ENCODE data around the gene TCN2.
"Not testable (repeated sequence)": the region's sequence is repeated elsewhere in the genome, so short reads cannot be mapped to it uniquely, and the experiment has no call there.

Gene TCN2

GRCh38 chr22:30565341-30565740 lies 41.6 kb upstream of the TCN2 start:
- Histone ChIP-seq H3K23ac (ENCODE audit: low read length) (no peak overlapping the region), H3K18ac (ENCODE audit: low read length) (no peak overlapping the region), H2AFZ (ENCODE audit: insufficient read depth, low read length, poor library complexity) (no peak overlapping the region), H3K4me3 (ENCODE audit: low read depth, low read length) (no peak overlapping the region), H3K27ac (ENCODE audit: low read depth, low read length) (no peak overlapping the region), H2BK120ac (ENCODE audit: insufficient read depth, low read length, poor library complexity) (no peak overlapping the region), H3K4me2 (ENCODE audit: low read length) (no peak overlapping the region), H3K79me1 (ENCODE audit: low read length) (no peaks in the 10 kb centered on the region), H3K36me3 (ENCODE audit: control insufficient read depth in 1 of 2, insufficient read depth in 2 of 2, low read length in 2 of 2) (no peaks in the 10 kb centered on the region), H3K27me3 (ENCODE audit: insufficient read depth, low read length) (no peaks in the 10 kb centered on the region), H2BK12ac (ENCODE audit: low read length) (no peak overlapping the region), H3K4ac (ENCODE audit: low read depth, low read length) (no peak overlapping the region), H3K9me3 (ENCODE audit: insufficient read depth, low read depth, low read length) (no peaks in the 10 kb centered on the region), H4K8ac (ENCODE audit: low read depth, low read length) (no peak overlapping the region), H4K91ac (ENCODE audit: low read depth, low read length) (no peak overlapping the region), H2BK5ac (ENCODE audit: low read depth, low read length, poor library complexity) (no peak overlapping the region), H2AK5ac (ENCODE audit: low read length) (no peak overlapping the region), H3K79me2 (ENCODE audit: control insufficient read depth, insufficient read depth, low read length, poor library complexity) (no peaks in the 10 kb centered on the region), H4K12ac (ENCODE audit: low read depth, low read length) (no peak overlapping the region), H3K14ac (ENCODE audit: low read length) (no peak overlapping the region), H3K4me1 (ENCODE audit: control insufficient read depth in 1 of 2, insufficient read depth in 2 of 2, low read length in 2 of 2) (peaks cover 0 to 10% of the 10 kb centered on the region in 2 experiments), H3K9ac (ENCODE audit: low read length) (no peak overlapping the region)
- WGBS (ENCODE audit: extremely low coverage, insufficient coverage, insufficient read length): no CpG with 5 or more reads among the region's 4 CpGs
- no peak for DNase-seq

GRCh38 chr22:30566125-30566524 lies 40.8 kb upstream of the TCN2 start:
- no peak overlapping the region for H3K14ac ChIP-seq (ENCODE audit: low read length)
- H4K8ac ChIP-seq (ENCODE audit: low read depth, low read length): no peak overlapping the region
- H3K4me2 ChIP-seq (ENCODE audit: low read length): no peak overlapping the region
- H2BK5ac ChIP-seq (ENCODE audit: low read depth, low read length, poor library complexity): no peak overlapping the region
- H3K79me2 ChIP-seq (ENCODE audit: control insufficient read depth, insufficient read depth, low read length, poor library complexity): no peaks in the 10 kb centered on the region
- peaks cover 0 to 10% of the 10 kb centered on the region in 2 experiments for H3K4me1 ChIP-seq (ENCODE audit: control insufficient read depth in 1 of 2, insufficient read depth in 2 of 2, low read length in 2 of 2)
- no peak overlapping the region for H2AFZ ChIP-seq (ENCODE audit: insufficient read depth, low read length, poor library complexity)
- H3K9ac ChIP-seq (ENCODE audit: low read length): no peak overlapping the region
- H2BK12ac ChIP-seq (ENCODE audit: low read length): no peak overlapping the region
- H3K79me1 ChIP-seq (ENCODE audit: low read length): no peaks in the 10 kb centered on the region
- H4K91ac ChIP-seq (ENCODE audit: low read depth, low read length): no peak overlapping the region
- H3K36me3 ChIP-seq (ENCODE audit: control insufficient read depth in 1 of 2, insufficient read depth in 2 of 2, low read length in 2 of 2): no peaks in the 10 kb centered on the region
- H2AK5ac ChIP-seq (ENCODE audit: low read length): no peak overlapping the region
- H3K4ac ChIP-seq (ENCODE audit: low read depth, low read length): no peak overlapping the region
- H3K27me3 ChIP-seq (ENCODE audit: insufficient read depth, low read length): no peaks in the 10 kb centered on the region
- H3K4me3 ChIP-seq (ENCODE audit: low read depth, low read length): no peak overlapping the region
- no CpG with 5 or more reads among the region's 7 CpGs for WGBS (ENCODE audit: extremely low coverage, insufficient coverage, insufficient read length)
- H3K27ac ChIP-seq (ENCODE audit: low read depth, low read length): no peak overlapping the region
- DNase-seq: no peak
- no peak overlapping the region for H3K23ac ChIP-seq (ENCODE audit: low read length)
- no peak overlapping the region for H2BK120ac ChIP-seq (ENCODE audit: insufficient read depth, low read length, poor library complexity)
- H3K9me3 ChIP-seq (ENCODE audit: insufficient read depth, low read depth, low read length): no peaks in the 10 kb centered on the region
- H3K18ac ChIP-seq (ENCODE audit: low read length): no peak overlapping the region
- no peak overlapping the region for H4K12ac ChIP-seq (ENCODE audit: low read depth, low read length)

- H3K9me3 ChIP-seq (ENCODE audit: insufficient read depth, low read depth, low read length); H3K14ac ChIP-seq (ENCODE audit: low read length); H4K12ac ChIP-seq (ENCODE audit: low read depth, low read length); H3K4me2 ChIP-seq (ENCODE audit: low read length); H2BK5ac ChIP-seq (ENCODE audit: low read depth, low read length, poor library complexity); DNase-seq; H3K23ac ChIP-seq (ENCODE audit: low read length); H3K4ac ChIP-seq (ENCODE audit: low read depth, low read length); H3K18ac ChIP-seq (ENCODE audit: low read length); H3K36me3 ChIP-seq (ENCODE audit: control insufficient read depth in 1 of 2, insufficient read depth in 2 of 2, low read length in 2 of 2); H2AK5ac ChIP-seq (ENCODE audit: low read length); H4K91ac ChIP-seq (ENCODE audit: low read depth, low read length); H3K79me1 ChIP-seq (ENCODE audit: low read length); H3K27ac ChIP-seq (ENCODE audit: low read depth, low read length); H3K4me3 ChIP-seq (ENCODE audit: low read depth, low read length); H3K27me3 ChIP-seq (ENCODE audit: insufficient read depth, low read length); H3K9ac ChIP-seq (ENCODE audit: low read length); H4K8ac ChIP-seq (ENCODE audit: low read depth, low read length); H3K4me1 ChIP-seq (ENCODE audit: control insufficient read depth in 1 of 2, insufficient read depth in 2 of 2, low read length in 2 of 2); H3K79me2 ChIP-seq (ENCODE audit: control insufficient read depth, insufficient read depth, low read length, poor library complexity); H2AFZ ChIP-seq (ENCODE audit: insufficient read depth, low read length, poor library complexity); H2BK12ac ChIP-seq (ENCODE audit: low read length); H2BK120ac ChIP-seq (ENCODE audit: insufficient read depth, low read length, poor library complexity): not testable (repeated sequence)
- no CpG with 5 or more reads among the region's 6 CpGs for WGBS (ENCODE audit: extremely low coverage, insufficient coverage, insufficient read length)
Measured at GRCh38 chr22:30567277-30567676, 39.7 kb upstream of the TCN2 start.

GRCh38 chr22:30568137-30568805 lies 38.7 kb upstream of the TCN2 start:
- H3K4me1 ChIP-seq (ENCODE audit: control insufficient read depth in 1 of 2, insufficient read depth in 2 of 2, low read length in 2 of 2): no peaks in the 10 kb centered on the region
- H3K27ac ChIP-seq (ENCODE audit: low read depth, low read length): no peak overlapping the region
- H2BK12ac ChIP-seq (ENCODE audit: low read length): no peak overlapping the region
- H2BK120ac ChIP-seq (ENCODE audit: insufficient read depth, low read length, poor library complexity): no peak overlapping the region
- H2AFZ ChIP-seq (ENCODE audit: insufficient read depth, low read length, poor library complexity): no peak overlapping the region
- H3K9me3 ChIP-seq (ENCODE audit: insufficient read depth, low read depth, low read length): no peaks in the 10 kb centered on the region
- H3K36me3 ChIP-seq (ENCODE audit: control insufficient read depth in 1 of 2, insufficient read depth in 2 of 2, low read length in 2 of 2): no peaks in the 10 kb centered on the region
- H3K23ac ChIP-seq (ENCODE audit: low read length): no peak overlapping the region
- H3K27me3 ChIP-seq (ENCODE audit: insufficient read depth, low read length): no peaks in the 10 kb centered on the region
- H3K79me1 ChIP-seq (ENCODE audit: low read length): no peaks in the 10 kb centered on the region
- H3K4ac ChIP-seq (ENCODE audit: low read depth, low read length): no peak overlapping the region
- no peak overlapping the region for H3K18ac ChIP-seq (ENCODE audit: low read length)
- no peak overlapping the region for H3K9ac ChIP-seq (ENCODE audit: low read length)
- no peak for DNase-seq
- H3K79me2 ChIP-seq (ENCODE audit: control insufficient read depth, insufficient read depth, low read length, poor library complexity): no peaks in the 10 kb centered on the region
- H4K8ac ChIP-seq (ENCODE audit: low read depth, low read length): no peak overlapping the region
- WGBS (ENCODE audit: extremely low coverage, insufficient coverage, insufficient read length): no CpG with 5 or more reads among the region's 10 CpGs
- no peak overlapping the region for H4K12ac ChIP-seq (ENCODE audit: low read depth, low read length)
- H2BK5ac ChIP-seq (ENCODE audit: low read depth, low read length, poor library complexity): no peak overlapping the region
- H3K14ac ChIP-seq (ENCODE audit: low read length): no peak overlapping the region
- no peak overlapping the region for H3K4me3 ChIP-seq (ENCODE audit: low read depth, low read length)
- no peak overlapping the region for H4K91ac ChIP-seq (ENCODE audit: low read depth, low read length)
- H3K4me2 ChIP-seq (ENCODE audit: low read length): no peak overlapping the region
- H2AK5ac ChIP-seq (ENCODE audit: low read length): no peak overlapping the region

Measured in trophoblast cell (in vitro differentiated cells and primary cell).